Loucy (cell line): ENCODE data around the gene INTS13.

Experiments
- H2AFZ ChIP-seq: fragments of 200-600 bp; sonication (generic); 2 replicates; pipeline ENCODE4 v1.6.0; 2016; ENCODE audit warnings: antibody characterized with exemption, mild to moderate bottlenecking, low read length, moderate library complexity
- H3F3A ChIP-seq: fragments of 200-600 bp; 2 replicates; pipeline ENCODE4 v1.6.0; 2016; ENCODE audit warnings: antibody characterized with exemption, low read depth, mild to moderate bottlenecking
- H3K27me3 ChIP-seq: fragments of 200-600 bp; sonication (generic); 2 replicates; pipeline ENCODE4 v1.6.1; 2014; ENCODE audit warnings: low read length, mild to moderate bottlenecking; ENCODE audit not compliant: insufficient read depth, poor library complexity, severe bottlenecking
- H3K36me3 ChIP-seq: fragments of 200-600 bp; sonication (generic); 2 replicates; pipeline ENCODE4 v1.6.1; 2016; ENCODE audit warnings: low read length; ENCODE audit not compliant: insufficient read depth
- H3K4me1 ChIP-seq: fragments of 200-600 bp; sonication (generic); 2 replicates; pipeline ENCODE4 v1.5.1; 2014; ENCODE audit warnings: low read length, mild to moderate bottlenecking; ENCODE audit not compliant: insufficient read depth, poor library complexity, severe bottlenecking
- H3K4me2 ChIP-seq: fragments of 200-600 bp; sonication (generic); 2 replicates; pipeline ENCODE4 v1.6.0; 2014; ENCODE audit warnings: antibody characterized with exemption, low read length, low read depth, mild to moderate bottlenecking; ENCODE audit not compliant: poor library complexity, severe bottlenecking
- H3K4me3 ChIP-seq: fragments of 200-600 bp; sonication (generic); 2 replicates; pipeline ENCODE4 v1.5.1; 2014; ENCODE audit warnings: low read length, mild to moderate bottlenecking, mixed read lengths; ENCODE audit not compliant: poor library complexity, severe bottlenecking
- H3K79me2 ChIP-seq: fragments of 200-600 bp; sonication (generic); 2 replicates; pipeline ENCODE4 v1.6.1; 2014; ENCODE audit warnings: low read length; ENCODE audit not compliant: insufficient read depth
- H3K9ac ChIP-seq: fragments of 200-600 bp; sonication (generic); 2 replicates; pipeline ENCODE4 v1.6.0; 2014; ENCODE audit warnings: mild to moderate bottlenecking, low read depth, low read length, moderate library complexity; ENCODE audit not compliant: poor library complexity, severe bottlenecking
- H3K9me2 ChIP-seq: fragments of 200-600 bp; sonication (generic); replicated peaks from 2 replicates; pipeline ENCODE4 v1.6.1; 2016; ENCODE audit warnings: low read depth, low read length, mixed read lengths
- H3K9me3 ChIP-seq: fragments of 200-600 bp; sonication (generic); 2 replicates; pipeline ENCODE4 v1.6.1; 2014; ENCODE audit warnings: mild to moderate bottlenecking, antibody characterized with exemption, low read length, low read depth; ENCODE audit not compliant: insufficient read depth
- H4K20me1 ChIP-seq: fragments of 200-600 bp; sonication (generic); 2 replicates; pipeline ENCODE4 v1.6.0; 2014; ENCODE audit warnings: antibody characterized with exemption, low read length, mild to moderate bottlenecking; ENCODE audit not compliant: insufficient read depth, poor library complexity, severe bottlenecking
- CTCF ChIP-seq: fragments of 200-600 bp; sonication (generic); conservative IDR thresholded peaks from 2 replicates; pipeline ENCODE4 v1.5.1; 2014; ENCODE audit warnings: mild to moderate bottlenecking, antibody characterized with exemption, low read length
- EZH2phosphoT487 ChIP-seq: fragments of 200-600 bp; IDR thresholded peaks from 2 replicates; pipeline ENCODE4 v1.6.1; 2018; ENCODE audit warnings: antibody characterized with exemption, mild to moderate bottlenecking, moderate library complexity, borderline replicate concordance

INTS13 gene

GRCh38 chr12:26954027-26954426 is 16.2 kb upstream of the INTS13 start:
- H3K9me2 ChIP-seq, result no peaks in the 10 kb centered on the region
- H3K4me1 ChIP-seq, result peaks cover 4% of the 10 kb centered on the region
- H3K4me3 ChIP-seq, result no peak overlapping the region
- no peak overlapping the region for H3K9ac ChIP-seq
- H3K79me2 ChIP-seq, result peaks cover 67% of the 10 kb centered on the region
- no peaks in the 10 kb centered on the region for H3F3A ChIP-seq
- peaks cover 44% of the 10 kb centered on the region for H3K36me3 ChIP-seq
- no peaks in the 10 kb centered on the region for H3K27me3 ChIP-seq
- no peak overlapping the region for H3K4me2 ChIP-seq
- H2AFZ ChIP-seq, result no peak overlapping the region
- no peak for TF ChIP-seq EZH2phosphoT487
- TF ChIP-seq CTCF, result no peak
- H4K20me1 ChIP-seq, result peaks cover 20% of the 10 kb centered on the region
- H3K9me3 ChIP-seq, result no peaks in the 10 kb centered on the region

- Histone ChIP-seq H3K4me3 (no peak overlapping the region), H3K9me2 (no peaks in the 10 kb centered on the region), H3K36me3 (peaks cover 39% of the 10 kb centered on the region), H3K4me1 (peaks cover 4% of the 10 kb centered on the region), H3K9ac (no peak overlapping the region), H4K20me1 (peaks cover 20% of the 10 kb centered on the region), H3K9me3 (peaks cover 2% of the 10 kb centered on the region; the same call in 1 of the 2 replicates), H3F3A (no peaks in the 10 kb centered on the region), H3K79me2 (peaks cover 72% of the 10 kb centered on the region), H3K4me2 (no peak overlapping the region), H2AFZ (no peak overlapping the region), H3K27me3 (no peaks in the 10 kb centered on the region)
- no peak for TF ChIP-seq EZH2phosphoT487
- TF ChIP-seq CTCF, result no peak
Measured at GRCh38 chr12:26953447-26953846, 15.7 kb upstream of the INTS13 start.

GRCh38 chr12:26948309-26948708 is 10.5 kb upstream of the INTS13 start:
- H3F3A ChIP-seq, result no peaks in the 10 kb centered on the region
- peaks cover 28% of the 10 kb centered on the region for H3K4me1 ChIP-seq
- no peak overlapping the region for H2AFZ ChIP-seq
- TF ChIP-seq CTCF (no peak), EZH2phosphoT487 (no peak)
- peaks cover 4% of the 10 kb centered on the region; the same call in 1 of the 2 replicates for H3K36me3 ChIP-seq
- peaks cover 28% of the 10 kb centered on the region for H4K20me1 ChIP-seq
- peaks cover 9% of the 10 kb centered on the region; the same call in 1 of the 2 replicates for H3K9me3 ChIP-seq
- no peak overlapping the region for H3K4me3 ChIP-seq
- no peak overlapping the region for H3K4me2 ChIP-seq
- H3K79me2 ChIP-seq, result peaks cover 99% of the 10 kb centered on the region
- no peaks in the 10 kb centered on the region for H3K9me2 ChIP-seq
- H3K9ac ChIP-seq, result no peak overlapping the region
- H3K27me3 ChIP-seq, result no peaks in the 10 kb centered on the region
